NCI-H69 (cell line): ENCODE data around the gene PIGQ.

Source experiments
- DNase-seq: peaks from one replicate; lab custom pipeline; 2025; lab: John Stamatoyannopoulos, UW

Gene PIGQ

GRCh38 chr16:534135-534534, 35.6 kb upstream of the PIGQ start:
- no peak for DNase-seq

- DNase-seq = no peak
Measured at GRCh38 chr16:534856-535445, 34.8 kb upstream of the PIGQ start.

GRCh38 chr16:535446-536405, 34.0 kb upstream of the PIGQ start:
- peak; percentile 21 for DNase-seq

- DNase-seq = no peak
Measured at GRCh38 chr16:536746-537145, 33.0 kb upstream of the PIGQ start.

- no peak for DNase-seq
Measured at GRCh38 chr16:537415-538335, 32.1 kb upstream of the PIGQ start.

GRCh38 chr16:539901-540530, 29.8 kb upstream of the PIGQ start:
- DNase-seq = no peak

- peak; percentile 16 for DNase-seq
Measured at GRCh38 chr16:540645-541340, 29.0 kb upstream of the PIGQ start.

GRCh38 chr16:543301-544164, 26.2 kb upstream of the PIGQ start:
- DNase-seq = no peak

- DNase-seq = no peak
Measured at GRCh38 chr16:544517-544916, 25.3 kb upstream of the PIGQ start.

- DNase-seq = no peak
Measured at GRCh38 chr16:546909-547770, 22.6 kb upstream of the PIGQ start.

GRCh38 chr16:548586-548985, 21.2 kb upstream of the PIGQ start:
- DNase-seq = no peak

GRCh38 chr16:549544-550263, 20.1 kb upstream of the PIGQ start:
- no peak for DNase-seq

GRCh38 chr16:551210-551609, 18.6 kb upstream of the PIGQ start:
- no peak for DNase-seq

GRCh38 chr16:552171-552570, 17.6 kb upstream of the PIGQ start:
- DNase-seq = no peak

GRCh38 chr16:553601-554296, 16.0 kb upstream of the PIGQ start:
- no peak for DNase-seq

- no peak for DNase-seq
Measured at GRCh38 chr16:554297-554621, 15.5 kb upstream of the PIGQ start.

GRCh38 chr16:554640-555365, 15.0 kb upstream of the PIGQ start:
- no peak for DNase-seq
